Activated CD8-positive, alpha-beta memory T cell treated with anti-CD3 and anti-CD28 coated beads, Interleukin-2, amount 50 U/mL, for 24 hours (primary cell): Measurements from ENCODE around the gene PDCD1.

Source experiments
- DNase-seq: peaks from one replicate; pipeline ENCODE4 v3.0.0-alpha.2; 2020; ENCODE audit errors: extremely low read depth

PDCD1 gene

DNA sequence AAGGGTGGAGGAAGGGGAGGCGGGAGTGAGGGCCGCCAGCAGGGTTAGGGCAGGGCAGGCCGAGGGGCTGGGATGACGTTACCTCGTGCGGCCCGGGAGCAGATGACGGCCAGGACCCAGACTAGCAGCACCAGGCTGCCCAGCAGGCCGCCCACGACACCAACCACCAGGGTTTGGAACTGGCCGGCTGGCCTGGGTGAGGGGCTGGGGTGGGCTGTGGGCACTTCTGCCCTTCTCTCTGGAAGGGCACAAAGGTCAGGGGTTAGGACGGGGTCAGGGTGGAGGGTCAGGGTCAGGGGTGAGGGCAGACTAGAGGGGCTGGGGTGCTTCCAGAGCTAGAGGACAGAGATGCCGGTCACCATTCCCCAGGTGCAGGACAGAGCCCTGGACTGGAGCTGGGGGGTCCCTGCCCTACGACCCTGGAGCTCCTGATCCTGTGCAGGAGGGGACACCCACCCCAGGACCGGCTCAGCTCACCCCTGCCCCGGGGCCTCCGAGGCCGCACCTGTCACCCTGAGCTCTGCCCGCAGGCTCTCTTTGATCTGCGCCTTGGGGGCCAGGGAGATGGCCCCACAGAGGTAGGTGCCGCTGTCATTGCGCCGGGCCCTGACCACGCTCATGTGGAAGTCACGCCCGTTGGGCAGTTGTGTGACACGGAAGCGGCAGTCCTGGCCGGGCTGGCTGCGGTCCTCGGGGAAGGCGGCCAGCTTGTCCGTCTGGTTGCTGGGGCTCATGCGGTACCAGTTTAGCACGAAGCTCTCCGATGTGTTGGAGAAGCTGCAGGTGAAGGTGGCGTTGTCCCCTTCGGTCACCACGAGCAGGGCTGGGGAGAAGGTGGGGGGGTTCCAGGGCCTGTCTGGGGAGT lies 6.3 kb downstream of the PDCD1 start:
- DNase-seq: no peak

GRCh38 chr2:241851325-241852115 lies 7.2 kb downstream of the PDCD1 start:
- DNase-seq: no peak

- no peak for DNase-seq
Measured at GRCh38 chr2:241850544-241851324, 8.0 kb downstream of the PDCD1 start.

DNA sequence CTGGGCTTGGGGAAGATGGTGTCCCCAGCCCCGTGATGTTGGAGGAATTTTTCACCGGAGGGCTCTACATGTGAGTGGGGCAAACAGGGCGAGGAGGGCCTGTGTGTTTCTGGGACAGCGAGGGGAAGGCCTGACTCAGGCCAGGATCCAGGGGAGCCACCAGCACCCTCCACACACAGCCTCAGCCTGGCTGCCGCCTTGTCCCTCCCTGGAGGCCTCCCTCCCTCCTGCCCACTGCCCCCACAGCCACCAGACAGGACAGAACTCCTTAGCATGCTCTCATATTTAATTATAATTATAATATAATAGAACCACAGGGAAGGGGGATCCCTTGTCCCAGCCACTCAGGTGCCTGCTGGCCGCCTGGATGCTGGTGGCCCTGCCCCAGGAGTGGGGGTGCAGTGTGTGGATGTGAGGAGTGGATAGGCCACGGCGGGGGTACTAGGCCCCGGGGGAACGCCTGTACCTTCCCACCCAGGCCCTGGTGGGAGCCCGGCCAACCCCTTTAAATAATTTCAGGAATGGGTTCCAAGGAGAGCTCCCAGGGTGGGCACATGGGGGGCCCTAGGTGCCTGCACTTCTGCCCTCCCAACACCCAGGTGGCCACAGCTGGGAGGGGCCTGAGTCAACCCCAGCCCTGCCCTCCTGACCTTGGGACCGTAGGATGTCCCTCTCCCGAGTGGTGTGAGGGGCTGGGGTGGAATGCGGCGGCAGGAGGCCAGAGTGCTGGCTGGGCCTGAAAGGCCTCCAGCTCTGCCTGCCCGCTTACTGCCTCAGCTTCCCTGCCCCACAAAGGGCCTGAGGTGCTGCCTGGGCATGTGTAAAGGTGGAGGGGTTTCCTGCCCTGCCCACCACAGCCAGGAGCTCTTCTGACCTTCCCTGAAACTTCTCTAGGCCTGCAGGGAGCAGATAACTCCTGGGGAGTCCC lies 8.8 kb downstream of the PDCD1 start:
- DNase-seq: no peak

GRCh38 chr2:241848761-241849615 lies 9.7 kb downstream of the PDCD1 start:
- no peak for DNase-seq

GRCh38 chr2:241846406-241846805 lies 12.3 kb downstream of the PDCD1 start:
- no peak for DNase-seq

DNA sequence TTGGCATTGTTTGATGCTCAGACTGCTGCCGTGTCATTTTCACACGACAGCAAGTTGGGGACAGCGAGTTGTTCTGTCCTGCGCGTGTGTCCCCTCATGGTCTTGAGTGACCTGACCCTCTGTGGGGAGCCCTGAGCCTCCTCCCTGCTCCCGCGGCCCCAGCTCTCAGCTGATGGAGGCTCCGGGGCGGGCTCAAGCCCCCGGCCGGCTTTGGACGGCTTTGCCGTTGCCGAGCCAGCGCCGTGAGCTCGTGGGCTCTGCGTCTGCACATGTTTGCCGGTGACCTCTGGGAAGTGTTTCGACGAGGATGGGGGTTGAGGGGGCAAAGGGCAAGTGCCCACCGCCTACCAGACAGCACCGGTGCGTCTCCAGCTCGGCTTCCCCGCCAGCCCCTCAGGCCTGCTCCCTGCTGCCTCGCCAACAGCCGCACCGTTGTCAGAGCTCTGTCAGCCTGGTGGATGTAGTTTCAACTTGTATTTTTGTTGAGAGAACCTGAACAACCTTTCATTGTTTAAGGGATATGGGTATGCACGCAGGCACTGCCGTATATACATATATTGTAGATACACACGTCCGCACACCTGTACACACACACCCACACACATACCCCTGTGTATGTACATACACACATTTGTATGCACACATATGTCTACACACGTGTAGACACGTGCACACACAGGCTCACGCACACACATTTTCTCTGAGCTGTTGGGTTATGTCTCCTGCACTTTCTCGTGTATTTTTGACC lies 13.7 kb downstream of the PDCD1 start:
- DNase-seq: no peak

DNA sequence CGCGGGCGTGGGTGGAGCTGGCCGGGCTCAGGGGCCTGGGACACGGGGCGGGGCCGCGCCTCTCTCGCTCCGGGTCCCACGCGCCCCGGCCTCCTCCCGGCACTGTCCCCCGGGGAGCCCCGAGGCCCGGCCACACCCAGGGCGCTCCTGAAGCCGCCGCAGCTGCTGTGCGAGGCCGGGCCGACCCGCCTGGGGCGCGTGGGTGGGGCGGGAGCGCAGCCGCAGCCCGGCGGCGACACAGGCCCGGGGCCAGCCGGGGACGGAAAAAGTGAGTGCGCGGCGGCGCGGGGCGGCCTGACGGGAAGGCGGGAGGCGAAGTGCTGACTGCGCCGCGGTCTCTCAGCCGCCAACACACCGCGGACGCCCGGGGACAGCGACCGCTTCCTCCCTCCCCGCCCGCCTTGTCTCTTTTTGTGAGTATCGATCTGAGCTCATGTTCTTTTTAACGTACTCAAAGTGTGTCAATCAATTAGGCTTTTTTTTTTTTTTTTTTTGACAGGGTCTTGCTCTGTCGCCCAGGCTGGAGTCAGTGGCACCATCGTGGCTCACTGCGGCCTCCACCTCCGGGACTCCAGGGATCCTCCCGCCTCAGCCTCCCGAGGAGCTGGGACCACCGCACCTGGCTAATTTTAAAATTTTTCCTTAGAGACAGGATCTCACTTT lies 14.5 kb downstream of the PDCD1 start:
- DNase-seq: peak; percentile 62

GRCh38 chr2:241843321-241844065 lies 15.2 kb downstream of the PDCD1 start:
- no peak for DNase-seq

- no peak for DNase-seq
Measured at GRCh38 chr2:241842620-241843211, 16.0 kb downstream of the PDCD1 start.

DNA sequence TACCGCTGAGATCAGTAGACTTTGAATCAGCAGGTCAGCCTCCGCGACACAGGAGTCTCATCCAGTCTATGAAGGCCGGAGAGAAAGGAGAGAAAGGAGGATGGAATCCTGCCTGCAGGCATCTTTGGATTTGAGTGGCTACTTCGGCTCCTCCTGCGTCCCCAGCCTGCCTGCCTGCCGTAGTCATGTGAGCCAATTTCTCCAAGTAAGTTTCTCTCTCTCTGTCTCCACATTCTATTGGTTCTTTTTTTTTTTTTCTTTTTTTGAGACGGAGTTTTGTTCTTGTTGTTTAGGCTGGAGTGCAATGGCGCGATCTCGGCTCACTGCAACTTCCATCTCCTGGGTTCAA lies 16.7 kb downstream of the PDCD1 start:
- DNase-seq: no peak

- DNase-seq: no peak
Measured at GRCh38 chr2:241841181-241842066, 17.3 kb downstream of the PDCD1 start.

DNA sequence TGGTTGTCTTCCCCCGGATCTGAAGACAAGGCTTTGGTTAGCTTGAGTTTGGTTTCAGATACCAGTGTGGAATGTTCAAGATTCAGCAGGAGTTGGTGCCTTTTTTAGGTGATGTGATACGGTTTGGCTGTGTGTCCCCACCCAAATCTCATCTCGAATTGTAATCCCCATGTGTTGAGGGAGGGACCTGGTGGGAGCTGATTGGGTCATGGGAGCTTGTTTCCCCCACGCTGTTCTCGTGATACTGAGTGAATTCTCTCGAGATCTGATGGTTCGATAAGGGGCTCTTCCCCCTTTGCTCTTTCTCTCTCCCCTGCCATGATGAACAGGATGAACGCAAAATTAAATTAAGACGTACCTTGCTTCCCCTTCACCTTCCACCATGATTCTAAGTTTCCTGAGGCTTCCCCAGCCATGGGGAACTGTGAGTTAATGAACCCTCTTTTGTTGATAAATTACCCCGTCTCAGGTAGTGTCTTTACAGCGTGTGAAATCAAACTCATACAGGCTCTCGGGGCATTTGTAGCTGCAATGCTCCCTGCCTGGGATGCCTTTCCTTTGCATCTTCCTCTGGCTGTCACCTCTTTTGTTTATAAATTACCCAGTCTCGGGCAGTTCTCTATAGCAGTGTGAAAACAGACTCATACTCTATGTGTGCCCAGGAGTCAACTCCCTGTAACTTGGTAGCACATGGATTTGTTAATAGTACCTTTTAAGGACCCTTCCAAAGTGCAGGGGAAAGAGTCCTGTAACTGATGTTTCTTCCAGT lies 21.3 kb downstream of the PDCD1 start:
- no peak for DNase-seq

- no peak for DNase-seq
Measured at GRCh38 chr2:241836292-241836691, 22.4 kb downstream of the PDCD1 start.

DNA sequence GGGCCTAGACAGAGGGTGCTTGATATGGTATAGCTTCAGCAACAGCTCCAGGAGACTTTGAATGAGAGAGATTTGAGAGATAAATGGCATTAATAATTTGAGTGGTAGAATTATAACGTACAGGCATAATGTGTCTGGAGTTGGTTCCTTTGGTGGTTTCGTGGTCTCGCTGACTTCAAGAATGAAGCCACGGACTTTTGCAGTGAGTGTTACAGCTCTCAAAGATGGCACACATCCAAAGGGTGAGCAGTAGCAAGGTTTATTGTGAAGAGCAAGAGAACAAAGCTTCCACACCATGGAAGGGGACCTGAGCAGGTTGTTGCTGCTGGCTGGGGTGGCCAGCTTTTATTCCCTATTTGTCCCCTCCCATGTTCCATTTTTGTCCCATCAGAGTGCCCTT lies 23.1 kb downstream of the PDCD1 start:
- no peak for DNase-seq
